LoVo (cell line): ENCODE measurements around the gene AIFM3.
"Not testable (repeated sequence)": the region's sequence is repeated elsewhere in the genome, so short reads cannot be mapped to it uniquely, and the experiment has no call there.

Experiments used
- DNase-seq: peaks from one replicate; pipeline ENCODE4 v3.0.0-alpha.2; 2016; ENCODE audit warnings: low spot score

Gene AIFM3, protein sequence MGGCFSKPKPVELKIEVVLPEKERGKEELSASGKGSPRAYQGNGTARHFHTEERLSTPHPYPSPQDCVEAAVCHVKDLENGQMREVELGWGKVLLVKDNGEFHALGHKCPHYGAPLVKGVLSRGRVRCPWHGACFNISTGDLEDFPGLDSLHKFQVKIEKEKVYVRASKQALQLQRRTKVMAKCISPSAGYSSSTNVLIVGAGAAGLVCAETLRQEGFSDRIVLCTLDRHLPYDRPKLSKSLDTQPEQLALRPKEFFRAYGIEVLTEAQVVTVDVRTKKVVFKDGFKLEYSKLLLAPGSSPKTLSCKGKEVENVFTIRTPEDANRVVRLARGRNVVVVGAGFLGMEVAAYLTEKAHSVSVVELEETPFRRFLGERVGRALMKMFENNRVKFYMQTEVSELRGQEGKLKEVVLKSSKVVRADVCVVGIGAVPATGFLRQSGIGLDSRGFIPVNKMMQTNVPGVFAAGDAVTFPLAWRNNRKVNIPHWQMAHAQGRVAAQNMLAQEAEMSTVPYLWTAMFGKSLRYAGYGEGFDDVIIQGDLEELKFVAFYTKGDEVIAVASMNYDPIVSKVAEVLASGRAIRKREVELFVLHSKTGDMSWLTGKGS

DNA sequence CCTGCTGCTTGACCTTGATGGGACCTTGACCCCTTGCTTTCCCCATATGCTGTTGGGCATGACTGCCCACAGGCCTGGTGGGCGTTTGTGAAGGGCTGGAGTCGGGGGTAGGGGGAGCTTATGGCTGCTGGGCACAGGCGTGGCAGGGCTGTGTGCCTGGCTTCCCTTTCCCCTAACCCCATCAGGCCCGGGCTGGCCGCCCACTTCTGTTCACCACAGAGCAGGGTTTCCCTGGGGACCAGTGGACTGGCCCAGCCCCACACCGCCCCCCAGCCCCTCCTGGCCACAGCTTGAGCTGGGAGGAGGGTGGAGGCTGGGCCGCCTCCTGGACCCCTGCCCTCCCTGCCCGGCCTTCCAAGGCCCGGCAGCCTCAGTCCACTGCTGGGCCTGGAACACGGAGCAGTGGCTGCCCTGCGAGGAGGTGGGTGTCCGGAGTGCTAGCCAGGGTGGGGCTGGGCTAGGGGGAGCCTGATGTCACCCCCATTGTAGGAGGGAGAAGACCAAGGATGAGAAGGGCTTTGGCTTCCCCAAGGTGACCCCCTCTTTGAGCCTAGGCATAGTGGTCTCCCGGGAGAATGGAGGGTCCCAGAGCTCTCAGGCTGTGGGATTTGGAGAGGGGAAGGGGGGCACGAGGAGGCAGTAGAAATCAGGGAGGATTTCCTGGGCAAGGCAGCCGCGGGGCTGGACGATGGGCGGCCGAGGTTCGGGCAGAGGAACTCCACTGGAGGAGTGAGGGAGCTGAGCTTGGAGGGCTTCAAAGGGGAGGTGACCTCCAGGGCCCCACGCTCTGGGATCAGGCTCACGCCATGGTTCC lies at the start of gene AIFM3:
TSS of gene AIFM3 (plus strand) at position 373 of the 814 bp plus-strand sequence. CDS start 690 bp downstream, outside the sequence.
- no peak for DNase-seq

DNA sequence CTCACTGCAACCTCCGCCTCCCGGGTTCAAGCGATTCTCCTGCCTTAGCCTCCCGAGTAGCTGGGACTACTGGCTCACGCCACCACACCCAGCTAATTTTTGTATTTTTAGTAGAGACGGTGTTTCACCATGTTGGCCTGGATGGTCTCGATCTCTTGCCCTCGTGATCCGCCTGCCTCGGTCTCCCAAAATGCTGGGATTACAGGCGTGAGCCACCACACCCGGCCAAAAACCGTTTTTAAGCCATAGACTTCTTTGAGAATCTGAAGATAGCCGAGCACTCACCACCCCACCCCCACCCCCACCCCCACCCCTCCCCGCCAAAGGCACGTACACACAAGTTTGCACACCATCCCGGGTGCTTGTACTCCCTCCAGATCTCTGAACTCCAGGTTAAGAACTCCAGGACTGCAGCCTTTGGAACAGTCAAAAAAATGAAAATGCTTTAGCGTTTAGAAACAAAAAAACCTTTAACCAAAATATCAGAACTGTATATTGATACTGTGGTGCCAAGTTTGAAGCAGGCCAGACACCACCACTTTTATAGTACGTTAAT lies 48.3 kb upstream of the AIFM3 start:
- no peak for DNase-seq

DNA sequence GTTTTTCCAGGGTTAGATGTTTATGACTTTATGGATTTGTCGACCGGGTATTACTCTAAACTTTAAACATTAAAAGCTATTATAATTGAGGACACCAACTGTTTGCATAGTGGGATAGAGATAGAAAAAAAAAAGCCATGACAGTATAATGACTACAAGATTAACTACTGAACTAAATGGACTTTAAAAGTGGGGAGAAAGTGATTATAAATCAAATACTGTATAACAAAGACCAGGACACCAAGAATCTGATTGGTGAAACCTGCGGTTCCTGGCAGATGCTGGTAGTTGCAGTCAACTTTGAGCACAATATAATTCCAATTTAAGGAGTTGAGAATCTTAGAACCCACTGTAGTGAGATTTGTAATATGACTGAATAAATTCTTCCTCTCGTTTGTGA lies 47.3 kb upstream of the AIFM3 start:
- no peak for DNase-seq

DNA sequence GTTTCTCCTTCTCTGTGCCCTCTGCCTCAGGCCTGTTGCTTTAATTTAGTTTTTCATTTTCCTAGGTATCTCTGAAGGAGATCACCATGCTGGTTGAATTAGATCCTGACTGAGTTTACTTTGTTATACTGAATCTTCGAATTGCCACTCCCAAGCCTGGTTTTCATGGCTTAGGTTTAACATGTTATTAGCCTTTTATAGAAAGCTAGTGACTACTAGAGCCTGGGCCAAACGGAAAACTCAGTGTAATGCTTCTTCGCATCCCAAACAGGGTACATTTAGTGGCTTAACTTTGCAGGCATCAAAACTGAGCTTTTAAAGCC lies 46.2 kb upstream of the AIFM3 start:
- no peak for DNase-seq

DNA sequence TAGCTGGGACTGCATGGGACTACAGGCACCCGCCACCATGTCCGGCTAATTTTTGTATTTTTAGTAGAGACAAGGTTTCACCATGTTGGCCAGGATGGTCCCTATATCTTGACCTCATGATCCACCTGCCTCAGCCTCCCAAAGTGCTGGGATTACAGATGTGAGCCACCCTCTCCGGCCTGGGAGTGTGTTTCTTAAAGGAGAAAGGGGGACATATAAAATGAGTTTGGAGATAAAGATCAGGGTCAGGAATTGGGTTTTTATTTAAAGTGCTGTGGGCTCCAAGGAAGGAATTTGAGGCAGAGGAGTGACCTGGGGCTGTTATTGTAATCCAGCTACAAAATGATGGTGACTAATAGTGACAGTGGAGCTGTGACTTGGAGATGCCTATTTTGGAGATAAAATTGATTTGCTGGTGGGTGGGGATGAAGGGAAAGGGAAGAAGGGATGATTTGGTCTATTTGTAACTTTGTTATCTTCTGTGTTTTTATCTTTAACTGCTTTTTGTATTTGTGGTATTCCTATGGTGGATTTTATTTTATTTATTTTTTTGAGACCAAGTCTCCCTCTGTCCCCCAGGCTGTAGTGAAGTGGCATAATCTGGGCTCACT lies 44.8 kb upstream of the AIFM3 start:
- no peak for DNase-seq

DNA sequence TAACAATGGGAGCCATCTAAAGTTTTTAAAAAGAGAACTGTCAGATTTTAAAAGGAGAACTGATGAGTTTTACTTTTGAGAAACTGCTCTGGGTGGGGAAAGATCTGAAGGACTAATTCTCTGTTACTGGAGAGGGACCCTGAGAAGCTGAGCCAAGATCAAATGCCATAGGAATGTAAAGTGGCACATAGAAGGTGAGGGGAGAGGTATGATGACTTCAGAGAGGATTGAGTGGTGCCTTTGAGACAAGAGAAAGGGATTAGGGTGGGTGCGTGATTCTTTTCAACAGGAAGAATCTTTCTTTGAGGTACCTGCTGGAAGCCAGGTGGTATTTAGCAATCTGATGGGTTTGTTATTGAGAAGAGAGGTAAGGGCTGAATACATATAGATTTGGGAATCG lies 40.8 kb upstream of the AIFM3 start:
- no peak for DNase-seq

DNA sequence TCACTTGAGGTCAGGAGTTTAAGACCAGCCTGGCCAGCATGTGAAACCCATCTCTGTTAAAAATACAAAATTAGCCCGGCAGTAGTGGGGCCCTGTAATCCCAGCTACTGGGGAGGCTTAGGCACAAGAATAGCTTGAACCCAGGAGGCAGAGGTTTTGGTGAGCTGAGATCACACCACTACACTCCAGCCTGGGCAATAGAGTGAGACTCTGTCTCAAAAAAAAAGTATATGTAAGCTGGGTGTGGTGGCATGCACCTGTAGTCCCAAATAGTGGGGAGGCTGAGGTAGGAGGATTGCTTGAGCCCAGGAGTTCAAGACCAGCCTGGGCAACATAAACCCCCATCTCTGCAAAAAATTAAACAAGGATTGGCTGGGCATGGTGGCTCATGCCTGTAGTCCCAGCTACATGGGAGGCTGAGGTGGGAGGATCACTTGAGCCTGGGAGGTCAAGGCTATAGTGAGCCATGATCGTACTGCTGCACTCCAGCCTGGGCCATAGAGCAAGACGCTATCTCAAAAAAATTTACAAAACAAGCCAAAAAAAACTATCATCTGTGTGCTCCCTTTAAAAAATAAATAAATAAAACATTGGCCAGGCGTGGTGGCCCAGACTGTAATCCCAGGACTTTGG lies 39.0 kb upstream of the AIFM3 start:
- DNase-seq: no peak

DNA sequence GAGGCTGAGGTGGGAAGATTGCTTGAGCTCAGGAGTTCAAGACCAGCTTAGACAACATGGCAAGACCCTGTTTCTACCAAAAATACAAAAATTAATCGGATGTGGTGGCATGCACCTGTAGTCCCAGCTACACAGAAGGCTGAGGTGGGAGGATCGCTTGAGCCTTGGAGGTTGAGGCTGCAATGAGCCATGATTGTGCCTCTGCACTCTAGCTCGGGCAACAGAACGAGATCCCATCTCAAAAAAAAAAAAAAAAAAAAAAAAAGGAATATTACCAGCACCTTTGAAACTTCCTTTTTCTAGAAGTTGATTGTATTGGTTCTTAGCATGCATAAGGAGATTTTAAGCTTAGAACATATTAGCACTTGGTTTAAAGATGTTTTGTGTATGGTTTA lies 38.5 kb upstream of the AIFM3 start:
- no peak for DNase-seq

DNA sequence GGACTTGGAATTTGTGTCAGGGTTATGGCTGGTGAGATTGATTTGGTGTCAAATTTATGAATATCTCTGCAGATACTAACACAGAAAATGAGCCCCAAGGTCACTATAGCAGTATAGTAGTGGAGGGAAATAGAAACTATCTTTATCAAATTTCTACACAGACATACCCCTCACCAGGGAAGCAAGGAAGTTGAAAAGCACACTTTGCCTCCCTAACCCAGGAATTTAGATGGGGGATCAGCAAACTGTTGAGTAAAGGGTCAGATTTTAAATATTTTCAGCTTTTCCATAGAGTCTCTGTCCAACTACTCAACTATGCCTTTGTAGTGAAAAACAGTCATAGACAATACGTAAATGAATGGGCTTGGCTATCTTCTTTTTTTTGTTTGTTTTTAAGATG lies 37.1 kb upstream of the AIFM3 start:
- DNase-seq: no peak

DNA sequence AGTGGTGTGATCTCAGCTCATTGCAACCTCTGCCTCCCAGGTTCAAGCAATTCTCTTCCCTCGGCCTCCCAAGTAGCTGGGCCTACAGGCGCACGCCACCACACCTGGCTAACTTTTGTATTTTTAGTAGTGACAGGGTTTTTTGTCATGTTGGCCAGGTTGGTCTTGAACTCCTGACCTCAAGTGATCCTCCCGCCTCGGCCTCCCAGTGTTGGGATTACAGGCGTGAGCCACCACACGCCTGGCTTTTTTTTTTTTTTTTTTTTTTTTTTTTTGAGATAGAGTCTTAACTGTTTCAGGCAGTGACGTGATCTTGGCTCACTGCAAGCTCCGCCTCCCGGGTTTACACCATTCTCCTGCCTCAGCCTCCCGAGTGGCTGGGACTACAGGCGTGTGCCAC lies 36.6 kb upstream of the AIFM3 start:
- DNase-seq: not testable (repeated sequence)

DNA sequence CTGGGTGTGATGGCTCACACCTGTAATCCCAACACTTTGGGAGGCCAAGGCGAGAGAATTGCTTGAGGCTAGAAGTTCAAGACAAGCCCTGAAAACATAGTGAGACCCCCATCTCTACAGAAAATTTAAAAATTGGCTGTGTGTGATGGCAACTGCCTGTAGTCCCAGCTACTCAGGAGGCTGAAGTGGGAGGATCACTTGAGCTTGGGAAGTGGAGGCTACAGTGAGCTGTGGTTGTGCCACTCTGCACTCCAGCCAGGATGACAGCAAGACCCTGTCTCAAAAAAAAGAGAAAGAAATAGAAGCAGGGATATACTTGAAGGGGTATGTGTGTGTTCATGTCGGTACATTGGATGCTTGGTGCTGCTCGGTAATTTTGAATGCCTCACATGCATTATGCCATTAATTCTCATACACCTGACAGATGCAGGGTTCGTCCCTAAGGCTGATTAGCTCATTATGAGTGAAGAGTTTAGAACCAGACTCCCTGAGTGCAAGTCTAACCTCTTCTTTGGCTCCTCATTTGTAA lies 35.9 kb upstream of the AIFM3 start:
- DNase-seq: no peak

DNA sequence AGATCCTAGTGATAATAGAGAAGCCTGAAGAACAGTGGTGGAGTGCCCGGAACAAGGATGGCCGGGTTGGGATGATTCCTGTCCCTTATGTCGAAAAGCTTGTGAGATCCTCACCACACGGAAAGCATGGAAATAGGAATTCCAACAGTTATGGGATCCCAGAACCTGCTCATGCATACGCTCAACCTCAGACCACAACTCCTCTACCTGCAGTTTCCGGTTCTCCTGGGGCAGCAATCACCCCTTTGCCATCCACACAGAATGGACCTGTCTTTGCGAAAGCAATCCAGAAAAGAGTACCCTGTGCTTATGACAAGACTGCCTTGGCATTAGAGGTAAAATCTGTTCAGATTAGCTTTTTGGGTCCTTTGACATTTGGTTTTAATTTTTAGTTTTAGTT lies 33.1 kb upstream of the AIFM3 start:
- no peak for DNase-seq

DNA sequence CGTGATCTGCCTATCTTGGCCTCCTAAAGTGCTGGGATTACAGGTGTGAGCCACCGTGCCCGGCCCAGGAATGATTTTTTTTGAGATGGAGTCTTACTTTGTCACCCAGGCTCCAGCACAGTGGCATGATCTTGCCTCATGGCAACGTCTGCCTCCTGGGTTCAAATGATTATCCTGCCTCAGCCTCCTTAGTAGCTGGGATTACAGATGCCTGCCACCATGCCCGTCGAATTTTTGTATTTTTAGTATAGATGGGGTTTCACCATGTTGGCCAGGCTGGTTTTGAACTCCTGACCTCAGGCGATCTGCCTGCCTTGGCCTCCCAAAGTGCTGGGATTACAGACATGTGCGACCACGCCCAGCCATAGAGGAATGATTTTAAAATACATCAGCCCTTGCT lies 32.0 kb upstream of the AIFM3 start:
- DNase-seq: not testable (repeated sequence)

DNA sequence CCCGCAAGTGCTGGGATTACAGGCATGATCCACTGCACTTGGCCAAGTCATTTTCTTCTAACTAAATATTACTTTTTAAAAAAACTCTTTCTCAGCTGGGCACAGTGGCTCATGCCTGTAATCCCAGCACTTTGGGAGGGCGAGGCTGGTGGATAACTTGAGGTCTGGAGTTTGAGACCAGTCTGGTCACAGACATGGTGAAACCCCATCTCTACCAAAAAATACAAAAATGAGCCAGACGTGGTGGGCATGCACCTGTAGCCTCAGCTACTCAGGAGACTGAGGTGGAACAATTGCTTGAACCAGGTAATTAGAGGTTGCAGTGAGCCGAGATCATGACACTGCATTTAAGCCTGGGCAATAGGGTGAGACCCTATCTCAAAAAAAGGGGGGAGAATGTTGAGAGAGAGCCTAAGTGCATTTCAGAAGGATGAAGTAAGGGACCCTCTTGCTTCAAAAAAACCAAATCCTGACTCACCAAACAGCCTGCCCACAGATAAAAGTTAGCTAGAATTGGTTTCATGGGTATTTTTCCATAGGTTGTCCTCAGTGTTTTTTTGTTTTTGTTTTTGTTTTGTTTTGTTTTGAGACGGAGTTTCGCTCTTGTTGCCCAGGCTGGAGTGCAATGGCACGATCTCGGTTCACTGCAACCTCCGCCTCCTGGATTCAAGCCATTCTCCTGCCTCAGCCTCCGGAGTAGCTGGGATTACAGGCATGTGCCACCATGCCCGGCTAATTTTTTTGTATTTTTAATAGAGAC lies 31.1 kb upstream of the AIFM3 start:
- DNase-seq: not testable (repeated sequence)

DNA sequence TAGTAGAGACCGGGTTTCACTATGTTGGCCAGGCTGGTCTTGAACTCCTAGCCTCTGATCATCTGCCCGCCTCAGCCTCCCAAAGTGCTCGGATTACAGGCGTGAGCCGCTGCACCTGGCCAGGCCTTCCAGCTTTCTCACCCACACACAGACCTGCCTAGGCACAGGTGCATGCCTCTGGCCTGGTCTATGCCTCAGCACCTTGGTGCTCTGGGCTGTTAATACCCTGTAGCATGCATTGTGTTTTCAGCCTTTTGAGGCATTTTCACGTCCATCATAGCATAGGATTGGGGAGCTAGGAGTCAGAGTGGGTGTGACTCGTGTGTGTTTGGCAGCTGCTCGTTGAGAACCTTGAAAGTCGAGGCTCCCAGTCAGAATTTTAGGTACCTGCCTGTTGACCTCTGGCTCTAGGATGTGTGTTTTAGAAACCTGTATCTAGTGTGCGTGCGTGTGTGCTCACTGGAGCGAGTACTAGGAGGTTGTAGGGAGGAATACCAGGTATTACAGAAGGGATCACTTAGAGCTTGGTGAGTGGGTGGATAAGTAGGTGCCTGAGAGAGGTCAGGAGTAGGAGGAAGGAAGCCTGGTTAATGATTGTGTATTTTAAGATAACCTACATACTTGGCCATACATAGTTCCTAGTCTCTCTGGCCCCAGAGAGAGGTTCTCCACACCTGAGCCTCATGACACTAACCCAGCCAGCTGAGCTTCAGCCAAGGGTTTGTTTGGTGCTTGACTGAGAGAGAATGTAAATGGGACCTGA lies 29.8 kb upstream of the AIFM3 start:
- no peak for DNase-seq

DNA sequence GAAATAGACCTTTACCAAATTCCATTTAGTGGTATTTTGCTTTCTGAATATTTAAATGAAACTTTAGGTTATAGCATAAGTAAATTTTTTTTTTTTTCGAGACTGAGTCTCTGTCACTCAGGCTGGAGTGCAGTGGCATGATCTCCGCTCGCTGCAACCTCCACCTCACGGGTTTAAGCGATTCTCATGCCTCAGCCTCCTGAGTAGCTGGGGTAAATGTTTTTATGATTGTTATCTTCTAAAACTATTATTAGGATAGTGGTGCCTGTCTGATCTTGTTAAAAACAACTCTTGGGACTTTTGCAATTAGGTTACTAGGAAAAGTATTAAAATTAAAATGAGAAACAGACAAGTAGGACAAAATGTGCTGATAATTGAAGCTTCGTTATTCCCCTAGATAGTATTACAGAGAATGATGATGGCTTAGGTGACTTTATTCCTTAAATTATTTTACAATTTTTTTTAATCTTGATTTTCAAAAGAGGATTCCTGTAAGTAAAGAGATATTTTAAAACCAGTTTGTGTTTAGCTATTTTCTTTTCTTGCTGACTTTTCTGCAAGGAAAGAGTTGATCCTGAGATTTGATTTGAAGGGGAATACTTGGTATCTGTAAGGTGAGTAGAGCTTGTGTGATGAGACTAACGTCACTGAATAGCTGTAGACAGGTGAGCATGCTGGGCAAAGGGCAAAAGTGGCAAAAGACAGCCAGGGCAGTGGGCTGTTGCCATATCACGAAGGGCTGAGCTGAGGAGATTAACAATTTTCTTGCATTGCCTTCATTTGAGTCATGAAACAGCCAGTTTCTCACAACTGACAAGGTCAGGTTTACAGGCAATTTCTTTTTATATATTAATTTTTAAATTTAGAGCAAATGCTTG lies 29.0 kb upstream of the AIFM3 start:
- no peak for DNase-seq

DNA sequence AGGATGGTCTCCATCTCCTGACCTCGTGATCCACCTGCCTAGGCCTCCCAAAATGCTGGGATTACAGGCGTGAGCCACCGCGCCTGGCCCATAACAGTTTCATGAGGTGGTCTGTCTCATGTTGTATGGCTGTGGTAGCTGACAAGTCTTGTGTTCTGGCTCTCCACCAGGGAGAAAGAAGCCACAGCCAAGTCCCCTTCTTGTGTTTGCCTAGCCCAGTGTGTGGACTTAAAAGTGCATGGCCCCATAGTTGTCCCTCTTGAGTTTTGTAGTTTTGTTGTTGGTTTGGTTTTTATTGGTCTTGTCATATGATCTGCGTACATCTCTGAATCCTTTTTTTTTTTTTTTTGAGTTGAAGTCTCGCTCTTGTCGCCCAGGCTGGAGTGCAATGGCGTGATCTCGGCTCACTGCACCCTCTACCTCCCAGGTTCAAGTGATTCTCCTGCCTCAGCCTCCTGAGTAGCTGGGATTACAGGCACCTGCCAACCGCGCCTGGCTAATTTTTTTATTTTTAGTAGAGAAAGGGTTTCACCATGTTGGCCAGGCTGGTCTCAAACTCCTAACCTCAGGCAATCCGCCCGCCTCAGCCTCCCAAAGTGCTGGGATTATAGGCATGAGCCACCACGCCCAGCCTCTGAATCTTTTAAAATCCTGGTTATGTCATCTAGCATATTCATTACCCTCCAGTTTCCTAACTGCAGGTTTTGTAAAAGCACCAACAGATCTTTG lies 27.4 kb upstream of the AIFM3 start:
- not testable (repeated sequence) for DNase-seq

DNA sequence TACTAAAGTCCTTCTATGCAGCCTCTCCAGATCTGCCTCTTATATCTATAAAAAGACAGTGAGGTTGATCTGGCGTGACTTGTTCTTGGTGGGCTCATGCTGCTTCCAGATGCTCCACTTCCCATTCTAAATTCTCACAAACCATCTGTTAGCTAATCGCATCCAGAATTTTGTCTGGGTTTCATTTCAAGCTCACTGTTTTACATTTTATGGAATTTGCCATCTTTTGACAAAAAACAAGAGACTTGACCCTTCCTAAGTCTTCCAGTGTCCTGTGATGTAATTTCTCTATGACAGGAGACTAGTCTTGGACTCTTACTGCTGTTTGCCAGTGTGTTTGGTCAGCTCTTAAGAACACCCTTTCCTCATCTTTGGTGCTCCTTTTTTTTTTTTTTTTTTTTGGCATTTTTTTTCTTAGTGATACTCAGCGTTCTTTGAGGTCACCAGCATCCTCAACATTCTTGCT lies 26.8 kb upstream of the AIFM3 start:
- DNase-seq: no peak
